GM21576 (cell line): ENCODE measurements around the gene TPD52L1.

Experiments used
- ATAC-seq: cut with Tn5 transposase; IDR thresholded peaks from one replicate; pipeline ENCODE4 v1.9.1; 2021; ENCODE audit warnings: mild to moderate bottlenecking, moderate library complexity; ENCODE audit not compliant: unreplicated experiment

TPD52L1 gene

GRCh38 chr6:125301435-125302391, 148.1 kb downstream of the TPD52L1 start, which contains the start of gene HDDC2:
Gene HDDC2, minus strand, starts transcription at chr6:125301967. Its CDS starts 35 bp downstream, at chr6:125301932.
- peak; percentile 79 for ATAC-seq

DNA sequence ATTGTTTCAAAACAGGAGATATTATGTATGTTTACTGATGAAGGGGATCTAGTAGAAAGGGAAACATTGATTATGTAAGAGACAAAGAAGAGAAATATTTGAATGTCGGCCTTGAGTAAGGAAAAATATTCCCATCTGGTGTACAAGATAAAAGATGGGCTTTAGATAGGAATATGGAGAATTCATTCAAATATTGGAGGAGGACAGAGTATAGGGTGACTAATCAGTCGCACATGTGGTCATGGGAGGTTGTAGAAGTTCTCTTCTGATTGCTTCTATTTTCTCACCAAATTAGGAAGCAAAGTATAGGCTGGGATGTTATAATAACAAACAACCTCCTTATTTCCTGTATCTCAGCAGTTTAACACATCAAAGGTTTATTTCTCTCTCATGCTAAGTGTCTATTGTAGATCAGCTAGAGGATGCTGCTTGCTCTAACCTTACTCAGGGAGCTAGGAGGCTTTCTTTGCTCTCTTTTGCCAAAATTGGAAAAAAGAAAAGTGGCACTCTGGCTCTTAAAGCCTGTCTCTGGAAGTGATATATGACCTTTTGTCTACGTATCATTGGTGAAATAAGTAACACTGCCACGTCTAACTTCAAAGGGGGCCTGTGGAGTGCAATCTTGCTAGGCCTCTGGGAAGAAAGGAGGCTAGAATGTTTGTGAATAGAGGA, 149.4 kb downstream of the TPD52L1 start:
- no peak for ATAC-seq

DNA sequence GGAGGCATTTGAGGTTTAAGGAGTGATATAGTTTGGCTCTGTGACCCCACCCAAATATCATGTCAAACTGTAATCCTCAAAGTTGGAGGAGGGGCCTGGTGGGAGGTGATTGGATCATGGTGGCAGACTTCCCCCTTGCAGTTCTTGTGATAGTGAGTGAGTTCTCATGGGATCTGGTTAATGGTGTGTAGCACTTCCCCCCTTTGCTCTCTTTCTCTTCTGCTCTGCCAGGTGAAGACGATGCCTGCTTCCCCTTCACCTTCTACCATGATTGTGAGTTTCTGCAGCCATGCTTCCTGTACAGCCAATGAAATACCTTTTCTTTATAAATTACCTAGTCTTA, 149.9 kb downstream of the TPD52L1 start:
- no peak for ATAC-seq

DNA sequence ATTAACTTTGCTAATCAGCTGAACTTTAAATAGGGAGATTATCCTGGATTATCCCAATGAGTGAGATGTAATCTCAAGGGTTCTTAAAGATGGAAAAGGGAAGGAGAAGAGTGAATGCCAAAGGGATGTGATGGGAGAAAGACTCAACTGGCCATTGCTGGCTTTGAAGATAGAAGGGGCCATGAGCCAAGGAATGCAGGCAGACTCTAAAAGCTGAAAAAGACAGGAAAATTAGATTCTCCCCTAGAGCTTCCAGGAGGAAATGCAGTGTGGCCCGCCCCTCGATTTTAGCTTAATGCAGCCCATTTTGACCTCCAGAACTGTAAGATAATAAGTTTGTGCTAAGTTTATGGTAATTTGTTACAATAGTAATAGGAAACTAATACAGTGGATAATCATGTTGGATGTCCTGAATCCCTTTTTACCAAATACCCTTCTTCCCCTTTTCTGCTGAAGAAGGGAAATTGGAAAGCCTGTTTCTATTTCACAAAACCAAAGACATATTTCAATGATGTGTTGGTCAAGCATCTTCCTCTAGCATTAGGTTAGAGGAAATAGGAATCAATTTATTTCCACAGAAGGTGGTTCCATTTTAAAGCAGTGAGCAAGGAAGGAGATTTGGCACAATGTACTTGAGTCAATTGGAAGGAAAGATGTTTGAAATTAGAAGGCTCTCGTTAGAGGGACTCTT, 151.5 kb downstream of the TPD52L1 start:
- no peak for ATAC-seq

- no peak for ATAC-seq
Observed at GRCh38 chr6:125306756-125307149, 153.2 kb downstream of the TPD52L1 start.

- no peak for ATAC-seq
Observed at GRCh38 chr6:125307150-125307838, 153.7 kb downstream of the TPD52L1 start.

GRCh38 chr6:125307964-125308615, 154.5 kb downstream of the TPD52L1 start:
- no peak for ATAC-seq

GRCh38 chr6:125310994-125311649, 157.5 kb downstream of the TPD52L1 start:
- ATAC-seq: peak; percentile 86

DNA sequence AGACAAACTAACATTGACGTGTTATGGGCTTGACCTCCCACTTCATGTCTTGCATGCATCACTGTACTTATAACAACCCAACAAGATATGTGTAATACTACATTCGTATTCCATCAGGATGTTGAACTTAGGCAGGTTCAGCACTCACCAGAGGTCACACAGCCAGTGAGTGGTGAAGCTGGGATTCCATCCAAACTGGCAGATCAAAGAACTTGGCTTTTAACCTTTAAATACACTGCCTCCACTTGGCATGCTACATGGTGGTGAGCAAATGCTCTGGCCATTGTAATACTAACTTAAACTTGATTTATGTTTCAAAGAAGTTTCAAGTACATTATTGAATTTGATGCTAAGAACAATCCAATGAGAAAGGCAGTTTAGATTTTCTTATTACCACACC, 158.9 kb downstream of the TPD52L1 start:
- ATAC-seq: no peak

DNA sequence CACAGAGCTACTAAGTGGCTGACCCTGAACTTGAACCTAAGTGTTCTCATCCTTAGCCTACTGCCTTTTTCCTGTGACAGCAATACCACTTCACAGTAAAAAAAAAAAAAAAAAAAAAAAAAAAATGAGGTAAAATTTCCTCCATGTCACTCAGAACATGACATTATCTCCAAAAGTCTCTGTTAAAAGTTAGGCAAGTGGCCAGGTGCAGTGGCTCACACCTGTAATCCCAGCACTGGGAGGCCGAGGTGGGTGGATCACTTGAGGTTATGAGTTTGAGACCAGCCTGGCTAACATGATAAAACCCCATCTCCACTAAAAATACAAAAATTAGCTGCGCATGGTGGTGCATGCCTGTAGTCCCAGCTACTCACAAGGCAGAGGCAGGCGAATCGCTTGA, 159.4 kb downstream of the TPD52L1 start:
- no peak for ATAC-seq
